Nephron (organoid): ENCODE results near the gene RAB3GAP1.
A peak's percentile ranks its signal among the peaks of the same experiment; 100 is the strongest.

Source experiments
- H3K27ac Mint-ChIP-seq, 3 experiments: 2 replicates each; pipeline ENCODE4 v1.8.0; 2020; ENCODE audit warnings: mixed read lengths in 3 of 3, mild to moderate bottlenecking in 2 of 3, moderate library complexity in 1 of 3
- H3K27me3 Mint-ChIP-seq: 2 replicates; pipeline ENCODE4 v1.8.0; 2021; ENCODE audit warnings: low read depth, mild to moderate bottlenecking, moderate library complexity, mixed read lengths
- H3K36me3 Mint-ChIP-seq: 2 replicates; pipeline ENCODE4 v1.8.0; 2020; ENCODE audit warnings: low read depth, mixed read lengths
- H3K4me1 Mint-ChIP-seq: 2 replicates; pipeline ENCODE4 v1.8.0; 2020; ENCODE audit warnings: mixed read lengths
- H3K4me3 Mint-ChIP-seq, 3 experiments: 2 replicates each; pipeline ENCODE4 v1.8.0; 2020; ENCODE audit warnings: mild to moderate bottlenecking in 3 of 3, mixed read lengths in 3 of 3, moderate library complexity in 2 of 3
- H3K9me3 Mint-ChIP-seq: 2 replicates; pipeline ENCODE4 v1.8.0; 2020; ENCODE audit warnings: mixed read lengths
- TF ChIP-seq, protein P1 (sequence below), 3 experiments: fragments of 200-600 bp; sonication (generic); IDR thresholded peaks; one replicate each; pipeline ENCODE4 v1.5.0; 2021; ENCODE audit warnings: antibody characterized with exemption in 3 of 3; ENCODE audit not compliant: unreplicated experiment in 3 of 3

The RAB3GAP1 gene

GRCh38 chr2:135154962-135155361 lies 102.9 kb downstream of the RAB3GAP1 start:
- TF ChIP-seq, protein P1, sequence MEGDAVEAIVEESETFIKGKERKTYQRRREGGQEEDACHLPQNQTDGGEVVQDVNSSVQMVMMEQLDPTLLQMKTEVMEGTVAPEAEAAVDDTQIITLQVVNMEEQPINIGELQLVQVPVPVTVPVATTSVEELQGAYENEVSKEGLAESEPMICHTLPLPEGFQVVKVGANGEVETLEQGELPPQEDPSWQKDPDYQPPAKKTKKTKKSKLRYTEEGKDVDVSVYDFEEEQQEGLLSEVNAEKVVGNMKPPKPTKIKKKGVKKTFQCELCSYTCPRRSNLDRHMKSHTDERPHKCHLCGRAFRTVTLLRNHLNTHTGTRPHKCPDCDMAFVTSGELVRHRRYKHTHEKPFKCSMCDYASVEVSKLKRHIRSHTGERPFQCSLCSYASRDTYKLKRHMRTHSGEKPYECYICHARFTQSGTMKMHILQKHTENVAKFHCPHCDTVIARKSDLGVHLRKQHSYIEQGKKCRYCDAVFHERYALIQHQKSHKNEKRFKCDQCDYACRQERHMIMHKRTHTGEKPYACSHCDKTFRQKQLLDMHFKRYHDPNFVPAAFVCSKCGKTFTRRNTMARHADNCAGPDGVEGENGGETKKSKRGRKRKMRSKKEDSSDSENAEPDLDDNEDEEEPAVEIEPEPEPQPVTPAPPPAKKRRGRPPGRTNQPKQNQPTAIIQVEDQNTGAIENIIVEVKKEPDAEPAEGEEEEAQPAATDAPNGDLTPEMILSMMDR (IDR thresholded peaks at IDR 0.05; ENCODE audit: unreplicated experiment in 3 of 3) = no peak
- Mint-ChIP-seq H3K9me3 (no peaks in the 10 kb centered on the region), H3K27me3 (no peaks in the 10 kb centered on the region), H3K27ac (peak overlapping the region in 1 of 3 experiments; percentile 51), H3K4me3 (no peak overlapping the region), H3K36me3 (peaks cover 78% of the 10 kb centered on the region), H3K4me1 (no peaks in the 10 kb centered on the region)

DNA sequence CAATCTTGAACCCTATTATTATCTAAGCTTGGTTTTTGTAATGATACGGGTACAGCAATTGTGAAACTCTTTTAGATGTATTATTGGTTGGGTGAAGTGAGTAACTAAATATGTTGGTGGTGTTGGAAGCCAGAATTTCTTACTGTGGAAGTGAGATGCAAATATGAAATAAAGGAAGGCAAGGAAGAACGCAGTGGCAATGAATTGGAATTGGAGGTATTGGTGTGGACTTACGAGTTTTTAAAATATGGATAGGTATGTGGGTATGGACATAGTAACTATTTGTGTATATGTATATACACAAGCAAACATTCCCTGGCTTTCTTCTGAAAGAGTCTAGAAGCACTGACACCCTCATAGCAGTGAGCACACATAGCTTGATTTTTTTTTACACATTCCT lies 105.8 kb downstream of the RAB3GAP1 start:
- no peaks in the 10 kb centered on the region for H3K27me3 Mint-ChIP-seq
- H3K4me3 Mint-ChIP-seq = no peak overlapping the region
- TF ChIP-seq, protein P1 (IDR thresholded peaks at IDR 0.05; ENCODE audit: unreplicated experiment in 3 of 3) = no peak
- H3K4me1 Mint-ChIP-seq = no peaks in the 10 kb centered on the region
- H3K9me3 Mint-ChIP-seq = no peaks in the 10 kb centered on the region
- no peak overlapping the region for H3K27ac Mint-ChIP-seq
- H3K36me3 Mint-ChIP-seq = peaks cover 62% of the 10 kb centered on the region

DNA sequence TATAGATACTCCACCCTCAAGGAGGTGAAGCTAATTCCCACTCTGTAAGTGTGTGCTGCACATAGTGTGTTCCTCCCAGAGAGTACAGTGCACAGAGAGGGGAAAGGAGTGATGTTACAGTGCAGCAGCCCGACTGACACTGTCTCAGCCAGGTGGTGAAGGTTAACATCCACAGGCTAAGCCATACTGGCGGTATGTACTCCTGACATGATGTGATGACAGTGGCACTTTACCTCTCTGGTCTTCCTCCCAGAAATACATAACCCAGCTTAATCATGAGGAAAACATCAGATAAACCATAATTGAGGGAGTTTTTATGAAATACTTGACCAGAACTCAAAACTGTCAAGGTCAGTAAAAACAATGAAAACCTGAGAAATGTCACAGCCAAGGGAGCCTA lies 107.1 kb downstream of the RAB3GAP1 start:
- no peak overlapping the region for H3K4me3 Mint-ChIP-seq
- peaks cover 59% of the 10 kb centered on the region for H3K36me3 Mint-ChIP-seq
- H3K9me3 Mint-ChIP-seq = no peaks in the 10 kb centered on the region
- H3K4me1 Mint-ChIP-seq = no peaks in the 10 kb centered on the region
- H3K27ac Mint-ChIP-seq = no peak overlapping the region
- TF ChIP-seq, protein P1 (IDR thresholded peaks at IDR 0.05; ENCODE audit: unreplicated experiment in 3 of 3) = no peak
- no peaks in the 10 kb centered on the region for H3K27me3 Mint-ChIP-seq

DNA sequence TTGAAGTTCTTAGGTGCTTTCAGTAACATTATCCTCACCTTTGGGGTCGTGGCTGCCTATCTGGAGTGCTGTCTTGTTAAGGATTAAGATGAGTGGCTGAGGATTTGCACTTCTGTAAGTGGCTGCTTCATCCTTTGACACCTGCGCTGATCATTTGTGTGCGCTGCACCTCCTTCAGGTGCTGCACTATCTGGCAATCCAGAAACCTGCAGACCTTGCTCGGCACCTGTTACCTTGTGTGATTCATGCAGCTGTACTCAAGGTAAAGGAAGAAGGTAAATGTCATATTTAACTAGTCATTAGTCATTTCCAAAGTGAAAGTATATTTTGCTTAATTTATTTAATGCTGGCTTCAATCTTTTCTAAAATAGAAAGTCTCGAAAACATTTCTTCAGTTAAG lies 110.3 kb downstream of the RAB3GAP1 start:
- H3K27me3 Mint-ChIP-seq = no peaks in the 10 kb centered on the region
- H3K9me3 Mint-ChIP-seq = no peaks in the 10 kb centered on the region
- TF ChIP-seq, protein P1 (IDR thresholded peaks at IDR 0.05; ENCODE audit: unreplicated experiment in 3 of 3) = no peak
- H3K4me1 Mint-ChIP-seq = no peaks in the 10 kb centered on the region
- no peak overlapping the region for H3K4me3 Mint-ChIP-seq
- H3K36me3 Mint-ChIP-seq = peaks cover 50% of the 10 kb centered on the region
- no peak overlapping the region for H3K27ac Mint-ChIP-seq

GRCh38 chr2:135162786-135163185 lies 110.7 kb downstream of the RAB3GAP1 start:
- Mint-ChIP-seq H3K4me1 (no peaks in the 10 kb centered on the region), H3K4me3 (no peak overlapping the region), H3K9me3 (no peaks in the 10 kb centered on the region), H3K27ac (no peak overlapping the region), H3K27me3 (no peaks in the 10 kb centered on the region), H3K36me3 (peaks cover 51% of the 10 kb centered on the region)
- TF ChIP-seq, protein P1 (IDR thresholded peaks at IDR 0.05; ENCODE audit: unreplicated experiment in 3 of 3) = no peak

DNA sequence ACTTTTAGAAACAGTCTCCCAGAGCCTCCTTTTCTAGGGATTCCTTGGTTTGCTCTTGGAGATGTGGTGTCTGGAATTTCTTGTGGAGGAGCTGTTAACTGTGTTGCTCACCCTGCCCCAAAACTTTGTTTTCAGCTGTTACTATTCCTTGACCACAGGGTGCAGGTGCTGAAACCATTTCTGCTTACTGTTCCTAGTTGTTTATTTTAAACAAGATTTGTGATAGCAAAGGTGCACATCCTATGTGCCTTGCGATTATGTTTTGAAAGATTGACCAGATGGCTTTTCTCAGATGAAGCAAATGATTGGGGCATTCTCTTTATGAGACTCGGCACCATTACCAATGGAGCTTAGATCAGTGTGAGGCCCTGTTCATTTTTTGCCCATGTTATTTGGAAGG lies 111.2 kb downstream of the RAB3GAP1 start:
- Mint-ChIP-seq H3K36me3 (peaks cover 51% of the 10 kb centered on the region), H3K4me3 (no peak overlapping the region), H3K9me3 (no peaks in the 10 kb centered on the region), H3K27ac (no peak overlapping the region), H3K27me3 (no peaks in the 10 kb centered on the region), H3K4me1 (no peaks in the 10 kb centered on the region)
- TF ChIP-seq, protein P1 (IDR thresholded peaks at IDR 0.05; ENCODE audit: unreplicated experiment in 3 of 3) = no peak
